ENCODE measurements around the gene GSX2. TPM values are rescaled to one million over a fixed set of nuclear protein-coding genes. Genes with fewer than 3 reads are reported as not detected.

GSX2 gene
- total and polyA plus RNA-seq, 2 of the 13 experiments (the other 11 are each of a cell fraction or from before 2014, with no cell fraction given), result not detected

DNA sequence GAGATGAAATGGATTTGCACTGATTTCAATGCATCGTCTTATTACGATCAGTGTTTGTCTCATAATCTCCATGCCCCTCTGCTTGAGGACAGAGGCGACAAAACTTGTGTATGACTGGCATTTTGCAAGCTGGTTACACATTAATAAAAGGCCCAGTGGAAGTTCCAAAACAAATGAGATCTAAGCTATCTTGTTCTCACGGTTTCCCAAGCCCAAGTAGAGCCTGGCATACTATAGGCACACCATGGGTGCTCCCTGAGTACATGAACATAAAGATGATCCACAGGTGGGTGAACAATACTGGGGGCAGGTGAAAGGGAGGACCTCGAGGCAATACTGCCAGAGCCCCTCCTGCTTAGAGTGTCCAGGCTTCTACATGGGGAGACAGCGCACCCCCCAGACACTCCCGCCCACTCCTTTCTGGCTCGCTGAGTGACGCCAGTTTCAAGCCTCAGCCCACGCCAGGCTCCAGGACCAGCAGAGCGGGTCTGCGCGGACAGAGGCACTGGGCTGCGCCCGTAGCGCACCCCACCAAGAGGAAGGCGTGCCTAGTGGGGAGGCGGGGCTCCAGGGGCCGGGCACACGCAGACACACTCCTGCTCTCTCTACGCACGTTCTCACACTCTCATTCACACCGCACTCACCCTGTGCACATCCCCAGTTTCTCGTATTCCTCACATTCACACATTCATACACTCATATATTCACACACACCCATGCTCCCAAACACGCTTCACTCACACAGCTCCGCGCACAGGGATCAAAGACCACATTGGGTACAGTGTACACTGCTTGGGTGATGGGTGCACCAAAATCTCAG lies 8.9 kb upstream of the GSX2 start (continued):
- TF ChIP-seq, protein P1, sequence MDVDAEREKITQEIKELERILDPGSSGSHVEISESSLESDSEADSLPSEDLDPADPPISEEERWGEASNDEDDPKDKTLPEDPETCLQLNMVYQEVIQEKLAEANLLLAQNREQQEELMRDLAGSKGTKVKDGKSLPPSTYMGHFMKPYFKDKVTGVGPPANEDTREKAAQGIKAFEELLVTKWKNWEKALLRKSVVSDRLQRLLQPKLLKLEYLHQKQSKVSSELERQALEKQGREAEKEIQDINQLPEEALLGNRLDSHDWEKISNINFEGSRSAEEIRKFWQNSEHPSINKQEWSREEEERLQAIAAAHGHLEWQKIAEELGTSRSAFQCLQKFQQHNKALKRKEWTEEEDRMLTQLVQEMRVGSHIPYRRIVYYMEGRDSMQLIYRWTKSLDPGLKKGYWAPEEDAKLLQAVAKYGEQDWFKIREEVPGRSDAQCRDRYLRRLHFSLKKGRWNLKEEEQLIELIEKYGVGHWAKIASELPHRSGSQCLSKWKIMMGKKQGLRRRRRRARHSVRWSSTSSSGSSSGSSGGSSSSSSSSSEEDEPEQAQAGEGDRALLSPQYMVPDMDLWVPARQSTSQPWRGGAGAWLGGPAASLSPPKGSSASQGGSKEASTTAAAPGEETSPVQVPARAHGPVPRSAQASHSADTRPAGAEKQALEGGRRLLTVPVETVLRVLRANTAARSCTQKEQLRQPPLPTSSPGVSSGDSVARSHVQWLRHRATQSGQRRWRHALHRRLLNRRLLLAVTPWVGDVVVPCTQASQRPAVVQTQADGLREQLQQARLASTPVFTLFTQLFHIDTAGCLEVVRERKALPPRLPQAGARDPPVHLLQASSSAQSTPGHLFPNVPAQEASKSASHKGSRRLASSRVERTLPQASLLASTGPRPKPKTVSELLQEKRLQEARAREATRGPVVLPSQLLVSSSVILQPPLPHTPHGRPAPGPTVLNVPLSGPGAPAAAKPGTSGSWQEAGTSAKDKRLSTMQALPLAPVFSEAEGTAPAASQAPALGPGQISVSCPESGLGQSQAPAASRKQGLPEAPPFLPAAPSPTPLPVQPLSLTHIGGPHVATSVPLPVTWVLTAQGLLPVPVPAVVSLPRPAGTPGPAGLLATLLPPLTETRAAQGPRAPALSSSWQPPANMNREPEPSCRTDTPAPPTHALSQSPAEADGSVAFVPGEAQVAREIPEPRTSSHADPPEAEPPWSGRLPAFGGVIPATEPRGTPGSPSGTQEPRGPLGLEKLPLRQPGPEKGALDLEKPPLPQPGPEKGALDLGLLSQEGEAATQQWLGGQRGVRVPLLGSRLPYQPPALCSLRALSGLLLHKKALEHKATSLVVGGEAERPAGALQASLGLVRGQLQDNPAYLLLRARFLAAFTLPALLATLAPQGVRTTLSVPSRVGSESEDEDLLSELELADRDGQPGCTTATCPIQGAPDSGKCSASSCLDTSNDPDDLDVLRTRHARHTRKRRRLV (CRISPR knock-in tag; IDR thresholded peaks at IDR 0.05), result no peak
- TF ChIP-seq RARA (CRISPR knock-in tag; IDR thresholded peaks at IDR 0.05) (0 out of 2 replicates have a peak, but pooled peaks have one; percentile 9), ZNF292 (CRISPR knock-in tag; IDR thresholded peaks at IDR 0.05; ENCODE audit: borderline replicate concordance, low read depth) (no peak), ZBTB20 (CRISPR knock-in tag; IDR thresholded peaks at IDR 0.05; ENCODE audit: borderline replicate concordance, low read depth) (no peak), ZNF564 (CRISPR knock-in tag; IDR thresholded peaks at IDR 0.05) (no peak), ZSCAN29 (CRISPR knock-in tag; conservative IDR thresholded peaks at IDR 0.05) (no peak), ZNF644 (CRISPR knock-in tag; IDR thresholded peaks at IDR 0.05; ENCODE audit: low read depth) (peak; percentile 34; the same call in 1 of the 2 replicates), ZBTB7A (CRISPR knock-in tag; IDR thresholded peaks at IDR 0.05) (no peak), XBP1 (CRISPR knock-in tag; IDR thresholded peaks at IDR 0.05) (no peak), PCBP2 (optimal IDR thresholded peaks at IDR 0.05; ENCODE audit: low read depth, low read length, poor library complexity, severe bottlenecking) (no peak), SP5 (CRISPR knock-in tag; IDR thresholded peaks at IDR 0.05; ENCODE audit: borderline replicate concordance, low read depth) (no peak), ZNF30 (CRISPR knock-in tag; IDR thresholded peaks at IDR 0.05) (no peak), HNRNPK (IDR thresholded peaks at IDR 0.05; ENCODE audit: low read depth, low read length, poor library complexity, severe bottlenecking) (no peak), SYNCRIP (IDR thresholded peaks at IDR 0.05; ENCODE audit: insufficient read depth, low read depth, low read length) (no peak), FOXP1 (IDR thresholded peaks at IDR 0.05) (no peak), FOXP1 (CRISPR knock-in tag; IDR thresholded peaks at IDR 0.05) (no peak), NR2F2 (IDR thresholded peaks at IDR 0.05; ENCODE audit: borderline replicate concordance, low read depth) (0 out of 2 replicates have a peak, but pooled peaks have one; percentile 3)
- TF ChIP-seq, protein P2, sequence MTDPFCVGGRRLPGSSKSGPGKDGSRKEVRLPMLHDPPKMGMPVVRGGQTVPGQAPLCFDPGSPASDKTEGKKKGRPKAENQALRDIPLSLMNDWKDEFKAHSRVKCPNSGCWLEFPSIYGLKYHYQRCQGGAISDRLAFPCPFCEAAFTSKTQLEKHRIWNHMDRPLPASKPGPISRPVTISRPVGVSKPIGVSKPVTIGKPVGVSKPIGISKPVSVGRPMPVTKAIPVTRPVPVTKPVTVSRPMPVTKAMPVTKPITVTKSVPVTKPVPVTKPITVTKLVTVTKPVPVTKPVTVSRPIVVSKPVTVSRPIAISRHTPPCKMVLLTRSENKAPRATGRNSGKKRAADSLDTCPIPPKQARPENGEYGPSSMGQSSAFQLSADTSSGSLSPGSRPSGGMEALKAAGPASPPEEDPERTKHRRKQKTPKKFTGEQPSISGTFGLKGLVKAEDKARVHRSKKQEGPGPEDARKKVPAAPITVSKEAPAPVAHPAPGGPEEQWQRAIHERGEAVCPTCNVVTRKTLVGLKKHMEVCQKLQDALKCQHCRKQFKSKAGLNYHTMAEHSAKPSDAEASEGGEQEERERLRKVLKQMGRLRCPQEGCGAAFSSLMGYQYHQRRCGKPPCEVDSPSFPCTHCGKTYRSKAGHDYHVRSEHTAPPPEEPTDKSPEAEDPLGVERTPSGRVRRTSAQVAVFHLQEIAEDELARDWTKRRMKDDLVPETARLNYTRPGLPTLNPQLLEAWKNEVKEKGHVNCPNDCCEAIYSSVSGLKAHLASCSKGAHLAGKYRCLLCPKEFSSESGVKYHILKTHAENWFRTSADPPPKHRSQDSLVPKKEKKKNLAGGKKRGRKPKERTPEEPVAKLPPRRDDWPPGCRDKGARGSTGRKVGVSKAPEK (CRISPR knock-in tag; IDR thresholded peaks at IDR 0.05; ENCODE audit: borderline replicate concordance), result no peak
- TF ChIP-seq, protein P3, sequence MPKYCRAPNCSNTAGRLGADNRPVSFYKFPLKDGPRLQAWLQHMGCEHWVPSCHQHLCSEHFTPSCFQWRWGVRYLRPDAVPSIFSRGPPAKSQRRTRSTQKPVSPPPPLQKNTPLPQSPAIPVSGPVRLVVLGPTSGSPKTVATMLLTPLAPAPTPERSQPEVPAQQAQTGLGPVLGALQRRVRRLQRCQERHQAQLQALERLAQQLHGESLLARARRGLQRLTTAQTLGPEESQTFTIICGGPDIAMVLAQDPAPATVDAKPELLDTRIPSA (CRISPR knock-in tag; IDR thresholded peaks at IDR 0.05; ENCODE audit: borderline replicate concordance), result 0 out of 2 replicates have a peak, but pooled peaks have one; percentile 57

Data from HepG2 (cell line).